DMS53 (cell line): ENCODE data around the gene EIF4G3.
"Not testable (repeated sequence)": the region's sequence is repeated elsewhere in the genome, so short reads cannot be mapped to it uniquely, and the experiment has no call there.

Experiments used
- DNase-seq: peaks from one replicate; lab custom pipeline; 2025; lab: John Stamatoyannopoulos, UW

Gene EIF4G3

GRCh38 chr1:20823845-20824244, 352.9 kb downstream of the EIF4G3 start:
- no peak for DNase-seq

GRCh38 chr1:20821466-20821865, 355.2 kb downstream of the EIF4G3 start:
- no peak for DNase-seq

GRCh38 chr1:20819818-20820217, 356.9 kb downstream of the EIF4G3 start:
- no peak for DNase-seq

- DNase-seq: no peak
These were observed 362.2 kb downstream of the EIF4G3 start for GRCh38 chr1:20814534-20814871.

- DNase-seq: no peak
These were observed 364.8 kb downstream of the EIF4G3 start for GRCh38 chr1:20811916-20812315.

GRCh38 chr1:20793236-20793635, 383.5 kb downstream of the EIF4G3 start:
- no peak for DNase-seq

GRCh38 chr1:20792196-20792595, 384.5 kb downstream of the EIF4G3 start:
- no peak for DNase-seq

GRCh38 chr1:20790785-20791184, 385.9 kb downstream of the EIF4G3 start:
- DNase-seq: no peak

- DNase-seq: not testable (repeated sequence)
These were observed 387.1 kb downstream of the EIF4G3 start for GRCh38 chr1:20789598-20789997.

GRCh38 chr1:20787840-20788795, 388.6 kb downstream of the EIF4G3 start:
- DNase-seq: peak; percentile 53

- peak; percentile 89 for DNase-seq
These were observed 389.5 kb downstream of the EIF4G3 start, which contains the start of gene HP1BP3 for GRCh38 chr1:20787029-20787839. HP1BP3 (minus strand) TSS chr1:20787307; CDS start chr1:20780440, 6,867 bp downstream.

- peak; percentile 97 for DNase-seq
These were observed 390.3 kb downstream of the EIF4G3 start for GRCh38 chr1:20786253-20787028.

GRCh38 chr1:20785907-20786252, 390.8 kb downstream of the EIF4G3 start:
- DNase-seq: peak; percentile 79

- DNase-seq: no peak
These were observed 401.0 kb downstream of the EIF4G3 start for GRCh38 chr1:20775700-20776099.

- DNase-seq: no peak
These were observed 404.9 kb downstream of the EIF4G3 start for GRCh38 chr1:20771780-20772179.

GRCh38 chr1:20770314-20771087, 406.2 kb downstream of the EIF4G3 start:
- DNase-seq: no peak

GRCh38 chr1:20767271-20767670, 409.4 kb downstream of the EIF4G3 start:
- DNase-seq: no peak

- no peak for DNase-seq
These were observed 413.3 kb downstream of the EIF4G3 start for GRCh38 chr1:20763417-20763816.

GRCh38 chr1:20760322-20760721, 416.4 kb downstream of the EIF4G3 start:
- DNase-seq: no peak
